Astrocyte of the hippocampus (primary cell): ENCODE results near the gene TRIM61.
"Not testable (repeated sequence)": the region's sequence is repeated elsewhere in the genome, so short reads cannot be mapped to it uniquely, and the experiment has no call there.

Experiments
- DNase-seq: peaks from one replicate; pipeline ENCODE4 v3.0.0; 2011; ENCODE audit warnings: low read depth, low spot score

TRIM61 gene

GRCh38 chr4:164956766-164957643 lies 20.5 kb downstream of the TRIM61 start:
- DNase-seq: peak; percentile 87

- DNase-seq: no peak
Observed at GRCh38 chr4:164955107-164955805, 22.2 kb downstream of the TRIM61 start.

GRCh38 chr4:164952551-164952950 lies 24.9 kb downstream of the TRIM61 start:
- DNase-seq: no peak

- DNase-seq: no peak
Observed at GRCh38 chr4:164949448-164950143, 27.9 kb downstream of the TRIM61 start.

- DNase-seq: no peak
Observed at GRCh38 chr4:164948975-164949374, 28.5 kb downstream of the TRIM61 start.

GRCh38 chr4:164948006-164948405 lies 29.5 kb downstream of the TRIM61 start:
- not testable (repeated sequence) for DNase-seq

- no peak for DNase-seq
Observed at GRCh38 chr4:164946810-164947209, 30.6 kb downstream of the TRIM61 start.

GRCh38 chr4:164945146-164945545 lies 32.3 kb downstream of the TRIM61 start:
- DNase-seq: no peak

- no peak for DNase-seq
Observed at GRCh38 chr4:164943192-164943591, 34.3 kb downstream of the TRIM61 start.

- DNase-seq: no peak
Observed at GRCh38 chr4:164937576-164938270, 39.7 kb downstream of the TRIM61 start.

- not testable (repeated sequence) for DNase-seq
Observed at GRCh38 chr4:164935865-164936606, 41.4 kb downstream of the TRIM61 start.

GRCh38 chr4:164935363-164935762 lies 42.1 kb downstream of the TRIM61 start:
- DNase-seq: no peak

GRCh38 chr4:164933244-164933643 lies 44.2 kb downstream of the TRIM61 start:
- DNase-seq: no peak

GRCh38 chr4:164931551-164932324 lies 45.7 kb downstream of the TRIM61 start:
- DNase-seq: peak; percentile 10

GRCh38 chr4:164930647-164931046 lies 46.8 kb downstream of the TRIM61 start:
- DNase-seq: no peak

- not testable (repeated sequence) for DNase-seq
Observed at GRCh38 chr4:164927101-164927500, 50.4 kb downstream of the TRIM61 start.

- peak; percentile 45 for DNase-seq
Observed at GRCh38 chr4:164926301-164926700, 51.2 kb downstream of the TRIM61 start.

- no peak for DNase-seq
Observed at GRCh38 chr4:164924670-164925238, 52.7 kb downstream of the TRIM61 start.

GRCh38 chr4:164918956-164919355 lies 58.5 kb downstream of the TRIM61 start:
- DNase-seq: no peak
